Endothelial cell (in vitro differentiated cells): Measurements from ENCODE around the gene EDA. TPM values are rescaled to one million over a fixed set of nuclear protein-coding genes. Genes with fewer than 3 reads are reported as not detected.
"Not testable (repeated sequence)": the region's sequence is repeated elsewhere in the genome, so short reads cannot be mapped to it uniquely, and the experiment has no call there.

Experiments
- DNase-seq: peaks from one replicate; pipeline ENCODE4 v3.0.0; 2021; ENCODE audit warnings: low spot score
- H3K27ac Mint-ChIP-seq: one replicate; pipeline ENCODE4 v1.8.0; 2021; ENCODE audit warnings: mixed read lengths, inconsistent platforms; ENCODE audit not compliant: unreplicated experiment
- H3K27me3 Mint-ChIP-seq: one replicate; pipeline ENCODE4 v1.8.0; 2021; ENCODE audit warnings: mild to moderate bottlenecking, moderate library complexity, mixed read lengths, inconsistent platforms; ENCODE audit not compliant: unreplicated experiment
- H3K36me3 Mint-ChIP-seq: one replicate; pipeline ENCODE4 v1.8.0; 2021; ENCODE audit warnings: mild to moderate bottlenecking, low read depth, mixed read lengths, inconsistent platforms; ENCODE audit not compliant: unreplicated experiment
- H3K4me1 Mint-ChIP-seq: one replicate; pipeline ENCODE4 v1.8.0; 2021; ENCODE audit warnings: mild to moderate bottlenecking, mixed read lengths, inconsistent platforms; ENCODE audit not compliant: unreplicated experiment
- H3K4me3 Mint-ChIP-seq: one replicate; pipeline ENCODE4 v1.8.0; 2021; ENCODE audit warnings: mild to moderate bottlenecking, mixed read lengths, inconsistent platforms; ENCODE audit not compliant: unreplicated experiment
- H3K9me3 Mint-ChIP-seq: one replicate; pipeline ENCODE4 v1.8.0; 2021; ENCODE audit warnings: mixed read lengths, inconsistent platforms; ENCODE audit not compliant: unreplicated experiment
- CTCF ChIP-seq: fragments of 200-600 bp; sonication (generic); IDR thresholded peaks from one replicate; pipeline ENCODE4 v1.5.0; 2021; ENCODE audit warnings: antibody characterized with exemption; ENCODE audit not compliant: unreplicated experiment
- total RNA-seq: library from RNA; stranded (reverse); fragmentation: NEBNext Ultra II Directional; extraction: Animal tissue kit (Norgen Biotek cat#: 25700); gene quantifications from one replicate; pipeline ENCODE4 v1.2.1, GENCODE V29; 2021; ENCODE audit not compliant: unreplicated experiment

The EDA gene
- total RNA-seq, 1 donor from 2014 or later = 2.3 TPM

- no peaks in the 10 kb centered on the region for H3K36me3 Mint-ChIP-seq
- no peak overlapping the region for H3K27ac Mint-ChIP-seq
These were observed 228.7 kb downstream of the EDA start for GRCh38 chrX:69844636-69845035.

GRCh38 chrX:69859999-69860398, 244.1 kb downstream of the EDA start:
- H3K27me3 Mint-ChIP-seq, DNase-seq, H3K36me3 Mint-ChIP-seq, H3K4me3 Mint-ChIP-seq, H3K4me1 Mint-ChIP-seq, H3K27ac Mint-ChIP-seq, H3K9me3 Mint-ChIP-seq: not testable (repeated sequence)

More at GRCh38 chrX:69844636-69845035, 228.7 kb downstream of the EDA start:
- Mint-ChIP-seq H3K4me3 (no peak overlapping the region), H3K27me3 (no peaks in the 10 kb centered on the region), H3K9me3 (no peaks in the 10 kb centered on the region), H3K4me1 (no peaks in the 10 kb centered on the region)
- no peak for TF ChIP-seq CTCF
- DNase-seq = no peak

GRCh38 chrX:69876221-69876620, 260.3 kb downstream of the EDA start:
- Mint-ChIP-seq H3K4me3 (no peak overlapping the region), H3K36me3 (no peaks in the 10 kb centered on the region), H3K27ac (no peak overlapping the region), H3K4me1 (no peaks in the 10 kb centered on the region), H3K9me3 (no peaks in the 10 kb centered on the region), H3K27me3 (no peaks in the 10 kb centered on the region)
- no peak for DNase-seq
- no peak for TF ChIP-seq CTCF

- Mint-ChIP-seq H3K4me1 (no peaks in the 10 kb centered on the region), H3K27ac (no peak overlapping the region), H3K27me3 (peaks cover 1% of the 10 kb centered on the region), H3K36me3 (no peaks in the 10 kb centered on the region), H3K4me3 (no peak overlapping the region), H3K9me3 (no peaks in the 10 kb centered on the region)
- no peak for TF ChIP-seq CTCF
- DNase-seq = no peak
These were observed 268.3 kb downstream of the EDA start for GRCh38 chrX:69884210-69884609.

- H3K4me3 Mint-ChIP-seq = no peak overlapping the region
- H3K36me3 Mint-ChIP-seq = no peaks in the 10 kb centered on the region
- H3K9me3 Mint-ChIP-seq = no peaks in the 10 kb centered on the region
- no peaks in the 10 kb centered on the region for H3K27me3 Mint-ChIP-seq
- TF ChIP-seq CTCF = no peak
- DNase-seq = no peak
- H3K4me1 Mint-ChIP-seq = no peaks in the 10 kb centered on the region
- no peak overlapping the region for H3K27ac Mint-ChIP-seq
These were observed 280.1 kb downstream of the EDA start for GRCh38 chrX:69896046-69896445.

GRCh38 chrX:69900491-69900890, 284.6 kb downstream of the EDA start:
- no peak overlapping the region for H3K27ac Mint-ChIP-seq
- no peaks in the 10 kb centered on the region for H3K4me1 Mint-ChIP-seq
- no peaks in the 10 kb centered on the region for H3K27me3 Mint-ChIP-seq
- no peak for DNase-seq
- no peaks in the 10 kb centered on the region for H3K36me3 Mint-ChIP-seq
- no peak for TF ChIP-seq CTCF
- H3K9me3 Mint-ChIP-seq = no peaks in the 10 kb centered on the region
- H3K4me3 Mint-ChIP-seq = no peak overlapping the region
